Activated CD8-positive, alpha-beta memory T cell treated with anti-CD3 and anti-CD28 coated beads, Interleukin-2, amount 50 U/mL, for 1 hour (primary cell): ENCODE measurements around the gene NEB.
"Not testable (repeated sequence)": the region's sequence is repeated elsewhere in the genome, so short reads cannot be mapped to it uniquely, and the experiment has no call there.

Experiments used
- DNase-seq: peaks from one replicate; pipeline ENCODE4 v3.0.0-alpha.2; 2020; ENCODE audit errors: extremely low read depth

The NEB gene

GRCh38 chr2:151610310-151610709 lies 124.0 kb downstream of the NEB start:
- no peak for DNase-seq

DNA sequence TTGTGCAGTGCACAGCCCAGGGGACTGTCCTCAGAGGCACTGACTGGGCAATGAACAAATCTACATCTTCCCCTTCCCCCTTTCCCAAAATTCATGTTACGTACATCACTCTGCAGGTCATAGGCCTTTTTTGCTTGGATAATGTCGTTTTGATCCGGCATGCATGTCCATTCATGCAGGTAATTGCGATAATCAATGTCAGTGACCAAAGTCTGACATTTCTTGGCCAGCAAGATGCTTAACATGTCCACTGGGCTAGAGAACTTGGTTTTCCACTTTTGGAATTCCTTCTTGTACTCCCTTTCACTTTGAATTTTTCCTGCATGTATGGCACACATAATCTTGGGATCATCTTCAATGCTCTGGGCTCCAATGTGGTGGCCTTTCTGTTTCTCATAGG lies 124.6 kb downstream of the NEB start:
- DNase-seq: no peak

GRCh38 chr2:151607459-151608424 lies 126.5 kb downstream of the NEB start:
- not testable (repeated sequence) for DNase-seq

GRCh38 chr2:151603530-151603929 lies 130.7 kb downstream of the NEB start:
- not testable (repeated sequence) for DNase-seq

- DNase-seq: not testable (repeated sequence)
Observed at GRCh38 chr2:151602402-151602801, 131.9 kb downstream of the NEB start.

DNA sequence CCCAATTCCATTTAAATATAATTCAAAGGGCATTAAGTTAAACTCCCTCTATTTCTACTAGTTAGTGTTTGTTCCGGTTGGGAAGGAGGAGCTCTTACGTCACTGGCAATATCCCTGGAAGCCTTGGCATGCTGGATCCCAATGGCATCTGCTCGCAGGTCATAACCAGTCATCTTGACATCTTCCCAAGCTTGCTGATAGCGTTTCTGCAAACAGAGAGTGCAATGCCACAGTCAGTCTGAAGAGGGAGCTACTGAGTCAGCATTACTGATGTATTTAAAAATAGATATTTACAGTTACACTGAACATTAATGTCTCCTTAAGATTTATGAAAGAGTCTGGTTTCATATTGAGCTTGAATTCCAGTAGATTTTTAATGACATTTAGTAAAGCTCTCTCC lies 132.5 kb downstream of the NEB start:
- not testable (repeated sequence) for DNase-seq

DNA sequence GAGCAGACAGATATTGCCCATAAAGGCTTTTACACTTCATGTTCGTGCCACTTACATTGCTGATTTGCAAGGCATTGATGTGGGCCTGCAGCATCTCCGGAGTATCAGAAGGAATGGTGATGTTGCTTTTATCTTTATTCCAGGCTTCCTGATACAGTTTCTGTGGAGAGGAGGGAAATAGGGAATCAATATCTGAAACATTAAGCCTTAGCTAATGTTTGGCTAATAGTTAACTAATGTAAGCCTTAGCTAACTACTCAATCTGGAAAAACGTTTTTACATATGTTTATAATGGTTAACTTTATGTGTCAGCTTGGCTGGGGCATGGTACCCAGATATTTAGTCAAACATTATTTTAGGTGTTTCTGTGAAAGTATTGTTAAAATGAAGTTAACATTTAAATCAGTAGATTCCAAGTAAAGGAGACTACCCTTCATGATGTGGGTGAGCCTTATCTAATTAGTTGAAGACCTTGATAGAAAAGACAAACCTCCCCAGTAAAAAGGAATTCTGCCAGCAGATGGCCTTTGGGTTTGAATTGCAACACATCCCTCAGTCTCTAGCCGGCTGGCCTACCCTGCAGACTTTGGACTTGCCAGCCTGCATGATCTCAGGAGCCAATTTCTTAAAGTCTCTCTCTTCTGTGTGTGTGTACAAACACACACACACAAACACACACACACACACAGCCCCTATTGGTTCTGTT lies 137.2 kb downstream of the NEB start:
- not testable (repeated sequence) for DNase-seq

DNA sequence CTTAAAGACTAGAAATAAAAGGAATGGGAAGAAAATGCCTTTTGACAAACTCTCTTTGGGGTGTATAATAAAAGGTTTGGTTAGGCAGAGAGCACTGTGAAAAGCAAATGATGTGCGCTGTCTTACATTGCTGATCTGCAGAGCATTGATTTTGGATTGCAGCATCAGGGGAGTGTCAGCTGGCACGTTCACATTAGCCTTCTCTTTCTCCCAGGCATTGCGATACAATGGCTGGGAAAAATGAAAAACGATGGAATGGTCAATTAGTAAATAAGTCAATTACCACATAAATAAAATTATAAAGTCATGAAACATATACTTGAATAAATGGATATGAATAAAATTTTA lies 142.4 kb downstream of the NEB start:
- DNase-seq: not testable (repeated sequence)

DNA sequence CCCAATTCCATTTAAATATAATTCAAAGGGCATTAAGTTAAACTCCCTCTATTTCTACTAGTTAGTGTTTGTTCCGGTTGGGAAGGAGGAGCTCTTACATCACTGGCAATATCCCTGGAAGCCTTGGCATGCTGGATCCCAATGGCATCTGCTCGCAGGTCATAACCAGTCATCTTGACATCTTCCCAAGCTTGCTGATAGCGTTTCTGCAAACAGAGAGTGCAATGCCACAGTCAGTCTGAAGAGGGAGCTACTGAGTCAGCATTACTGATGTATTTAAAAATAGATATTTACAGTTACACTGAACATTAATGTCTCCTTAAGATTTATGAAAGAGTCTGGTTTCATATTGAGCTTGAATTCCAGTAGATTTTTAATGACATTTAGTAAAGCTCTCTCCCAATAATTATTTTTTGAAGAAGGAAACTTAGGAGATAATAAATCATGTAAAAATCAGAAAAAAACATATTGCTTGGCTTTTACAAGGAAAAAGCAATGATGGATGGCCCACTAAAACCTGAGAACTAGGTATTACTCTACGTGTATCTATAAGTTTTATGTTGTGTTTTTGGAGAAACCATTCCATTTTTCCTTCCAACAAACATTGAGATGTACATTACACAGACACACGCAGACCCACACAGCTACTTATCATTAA lies 142.9 kb downstream of the NEB start:
- not testable (repeated sequence) for DNase-seq

- DNase-seq: not testable (repeated sequence)
Observed at GRCh38 chr2:151581300-151581699, 153.0 kb downstream of the NEB start.

- DNase-seq: not testable (repeated sequence)
Observed at GRCh38 chr2:151580697-151581096, 153.6 kb downstream of the NEB start.

DNA sequence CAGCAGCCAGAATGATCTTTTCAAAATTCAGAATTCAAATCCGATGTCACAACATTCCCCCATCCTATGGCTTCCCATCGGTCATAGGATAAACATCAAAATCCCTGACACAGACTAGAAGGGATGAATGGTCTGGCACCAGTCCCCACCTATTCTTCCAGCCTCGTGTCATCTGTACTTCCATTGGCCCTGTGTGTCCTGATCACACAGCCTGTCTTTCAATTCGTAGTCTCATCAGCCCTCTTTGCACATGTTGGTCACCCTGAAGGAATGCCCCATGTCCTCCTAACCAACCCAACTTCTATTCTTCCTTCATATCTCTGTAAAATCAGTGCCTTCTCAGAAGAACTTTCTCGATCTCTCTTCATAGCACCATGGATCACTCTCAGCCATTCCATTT lies 157.2 kb downstream of the NEB start:
- DNase-seq: no peak

DNA sequence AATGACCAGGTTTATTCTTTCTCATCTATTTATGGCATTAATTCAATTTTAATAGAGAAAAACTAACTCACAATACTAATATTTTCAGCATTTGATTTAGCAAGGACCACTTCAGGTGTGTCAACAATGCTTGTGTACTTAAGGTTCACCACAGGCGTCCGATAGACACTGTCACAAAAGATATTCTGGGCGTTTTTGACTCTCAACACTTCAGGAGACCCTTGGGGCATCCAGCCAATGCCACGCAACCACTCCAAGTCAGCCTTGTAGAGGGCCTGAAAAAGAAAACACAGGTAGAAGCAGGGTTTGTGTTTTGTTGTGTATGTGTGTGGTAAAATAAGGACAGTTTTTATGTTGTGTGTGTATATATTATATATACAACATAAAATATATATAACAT lies 158.2 kb downstream of the NEB start:
- DNase-seq: no peak

DNA sequence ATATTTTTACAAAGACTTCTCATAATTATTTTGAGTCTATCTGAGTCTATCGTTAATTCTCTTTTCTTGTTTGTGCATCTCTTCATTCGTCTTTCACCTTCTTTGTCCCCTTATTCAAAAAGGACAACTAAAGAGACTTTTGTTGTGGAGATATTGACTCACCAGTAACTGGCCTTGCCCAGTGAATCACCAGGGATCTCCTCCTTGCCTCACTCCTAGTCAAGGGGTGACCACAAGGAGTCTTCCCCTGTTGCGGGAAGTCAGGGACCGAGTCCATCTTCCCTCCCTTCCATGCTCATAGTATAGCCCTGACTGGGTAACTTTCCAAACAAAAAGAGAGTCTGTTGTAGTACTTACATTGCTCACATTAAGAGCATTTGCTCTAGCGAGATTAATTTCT lies 158.9 kb downstream of the NEB start:
- no peak for DNase-seq

- no peak for DNase-seq
Observed at GRCh38 chr2:151570191-151570590, 164.1 kb downstream of the NEB start.

DNA sequence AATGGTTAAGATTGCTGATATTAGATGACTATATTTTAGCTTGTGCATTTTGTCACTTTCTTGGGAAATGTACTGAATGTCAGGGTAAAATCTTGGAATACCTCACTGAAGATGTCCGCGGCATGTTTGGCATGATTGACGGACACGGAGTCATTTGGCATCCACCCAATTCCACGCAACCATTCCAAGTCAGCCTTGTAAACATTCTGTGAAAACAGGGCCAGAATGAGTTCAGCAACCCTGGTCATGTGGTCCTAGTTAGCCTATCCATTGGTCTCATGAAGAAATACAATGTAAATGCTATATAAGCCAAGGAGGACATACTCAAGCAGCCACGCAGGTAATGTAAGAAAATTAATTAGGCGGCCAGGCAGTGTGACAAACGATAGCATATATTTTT lies 165.1 kb downstream of the NEB start:
- DNase-seq: no peak

DNA sequence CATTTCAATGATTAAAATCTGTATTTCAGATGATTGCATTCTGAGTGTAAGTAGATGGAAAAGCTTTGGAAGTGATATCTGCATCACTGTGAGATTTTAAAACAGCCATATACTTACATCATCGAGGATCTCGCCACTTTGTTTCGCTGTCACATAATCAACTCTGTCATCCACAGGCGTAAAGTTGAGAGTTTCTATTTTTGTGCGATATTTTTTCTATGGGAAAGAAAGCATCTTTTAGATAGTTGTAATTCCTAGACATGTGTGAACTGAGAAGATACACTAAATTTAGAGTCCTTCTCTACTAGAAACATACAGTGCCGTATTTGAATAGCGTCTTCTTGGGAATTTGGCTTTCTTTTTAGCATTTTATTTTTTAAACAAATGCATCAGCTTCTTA lies 165.8 kb downstream of the NEB start:
- DNase-seq: no peak

DNA sequence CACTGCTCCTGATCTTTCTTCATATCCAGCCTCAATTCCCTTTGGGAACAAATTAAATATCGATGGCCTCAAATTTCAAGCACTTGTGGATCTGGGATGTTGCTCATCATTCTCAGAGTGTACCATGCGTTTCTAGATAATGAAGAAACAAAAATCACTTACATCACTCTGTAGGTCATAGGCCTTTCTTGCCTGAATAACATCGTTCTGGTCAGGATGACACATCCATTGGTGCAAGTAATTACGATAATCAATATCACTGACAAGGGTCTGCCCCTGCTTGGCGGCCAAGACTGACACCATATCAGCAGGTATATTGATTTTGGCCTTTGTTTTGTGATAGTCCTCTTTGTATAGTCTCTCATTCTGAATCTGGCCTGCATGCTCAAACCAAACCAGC lies 167.3 kb downstream of the NEB start:
- DNase-seq: no peak

- DNase-seq: no peak
Observed at GRCh38 chr2:151562398-151562797, 171.9 kb downstream of the NEB start.

GRCh38 chr2:151560289-151560688 lies 174.0 kb downstream of the NEB start:
- no peak for DNase-seq

DNA sequence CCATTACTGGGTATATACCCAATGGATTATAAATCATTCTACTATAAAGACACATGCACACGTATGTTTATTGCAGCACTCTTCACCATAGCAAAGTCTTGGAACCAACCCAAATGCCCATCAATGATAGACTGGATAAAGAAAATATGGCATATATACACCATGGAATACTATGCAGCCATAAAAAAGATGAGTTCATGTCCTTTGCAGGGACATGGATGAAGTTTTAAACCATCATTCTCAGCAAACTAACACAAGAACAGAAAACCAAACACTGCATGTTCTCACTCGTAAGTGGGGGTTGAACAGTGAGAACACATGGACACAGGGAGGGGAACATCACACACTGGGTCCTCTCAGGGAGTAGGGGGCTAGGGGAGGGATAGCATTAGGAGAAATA lies 174.8 kb downstream of the NEB start:
- DNase-seq: not testable (repeated sequence)

GRCh38 chr2:151557883-151558282 lies 176.4 kb downstream of the NEB start:
- DNase-seq: not testable (repeated sequence)
